ENCODE measurements around the gene GALNT12. TPM values are rescaled to one million over a fixed set of nuclear protein-coding genes. Genes with fewer than 3 reads are reported as not detected.

GALNT12 gene
- total RNA-seq, 1 experiment from 2014 or later = 14.8 TPM

DNA sequence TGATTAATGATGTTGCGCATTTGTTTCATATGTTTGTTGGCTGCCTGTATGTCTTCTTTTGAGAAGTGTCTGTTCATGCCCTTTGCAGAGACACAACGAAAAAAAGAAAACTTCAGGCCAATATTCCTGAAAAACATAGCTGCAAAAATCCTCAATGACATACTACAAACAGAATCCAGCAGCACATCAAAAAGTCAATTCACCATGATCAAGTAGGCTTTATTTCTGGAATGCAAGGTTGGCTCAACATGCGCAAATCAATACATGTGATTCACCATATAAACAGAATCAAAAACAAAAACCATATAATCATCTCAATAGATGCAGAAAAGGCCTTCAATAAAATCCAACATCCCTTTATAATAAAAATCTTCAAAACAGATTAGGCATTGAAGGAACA lies 9.2 kb upstream of the GALNT12 start:
- Histone ChIP-seq H3K4me2 (ENCODE audit: low read length) (no peak overlapping the region), H2AFZ (ENCODE audit: low read length) (no peak overlapping the region), H3K36me3 (ENCODE audit: low read depth, low read length) (no peaks in the 10 kb centered on the region), H4K20me1 (ENCODE audit: low read length) (peaks cover 5% of the 10 kb centered on the region; the same call in 1 of the 2 replicates), H3K27me3 (ENCODE audit: low read length) (no peaks in the 10 kb centered on the region), H3K27ac (ENCODE audit: low read length) (no peak overlapping the region), H3K9me3 (ENCODE audit: low read length) (no peaks in the 10 kb centered on the region), H3K9me2 (replicated peaks; ENCODE audit: low read length) (no peaks in the 10 kb centered on the region), H3K4me3 (ENCODE audit: low read length) (no peak overlapping the region), H3F3A (ENCODE audit: low read length, unreplicated experiment) (peaks cover 3% of the 10 kb centered on the region), H3K9ac (ENCODE audit: low read length) (no peak overlapping the region), H3K79me2 (ENCODE audit: low read length) (peaks cover 21% of the 10 kb centered on the region), H3K4me1 (ENCODE audit: insufficient read depth, low read length) (peaks cover 24% of the 10 kb centered on the region)
- ATAC-seq (no peak), DNase-seq (no peak)
- TF ChIP-seq EZH2 (IDR thresholded peaks at IDR 0.05; ENCODE audit: low read length, unreplicated experiment) (no peak), EZH2phosphoT487 (IDR thresholded peaks at IDR 0.05; ENCODE audit: borderline replicate concordance, low read length) (no peak)
- TF ChIP-seq, protein P1, sequence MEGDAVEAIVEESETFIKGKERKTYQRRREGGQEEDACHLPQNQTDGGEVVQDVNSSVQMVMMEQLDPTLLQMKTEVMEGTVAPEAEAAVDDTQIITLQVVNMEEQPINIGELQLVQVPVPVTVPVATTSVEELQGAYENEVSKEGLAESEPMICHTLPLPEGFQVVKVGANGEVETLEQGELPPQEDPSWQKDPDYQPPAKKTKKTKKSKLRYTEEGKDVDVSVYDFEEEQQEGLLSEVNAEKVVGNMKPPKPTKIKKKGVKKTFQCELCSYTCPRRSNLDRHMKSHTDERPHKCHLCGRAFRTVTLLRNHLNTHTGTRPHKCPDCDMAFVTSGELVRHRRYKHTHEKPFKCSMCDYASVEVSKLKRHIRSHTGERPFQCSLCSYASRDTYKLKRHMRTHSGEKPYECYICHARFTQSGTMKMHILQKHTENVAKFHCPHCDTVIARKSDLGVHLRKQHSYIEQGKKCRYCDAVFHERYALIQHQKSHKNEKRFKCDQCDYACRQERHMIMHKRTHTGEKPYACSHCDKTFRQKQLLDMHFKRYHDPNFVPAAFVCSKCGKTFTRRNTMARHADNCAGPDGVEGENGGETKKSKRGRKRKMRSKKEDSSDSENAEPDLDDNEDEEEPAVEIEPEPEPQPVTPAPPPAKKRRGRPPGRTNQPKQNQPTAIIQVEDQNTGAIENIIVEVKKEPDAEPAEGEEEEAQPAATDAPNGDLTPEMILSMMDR (conservative IDR thresholded peaks at IDR 0.05; ENCODE audit: low read depth, low read length) = no peak
- ChIA-PET CTCF (no interaction called here), POLR2A (ENCODE audit: unreplicated experiment) (no interaction called here)
- intact Hi-C loops (cut with micrococcal nuclease) = no loop called here
- no TSS peak for BruUV-seq (replicated peaks)

DNA sequence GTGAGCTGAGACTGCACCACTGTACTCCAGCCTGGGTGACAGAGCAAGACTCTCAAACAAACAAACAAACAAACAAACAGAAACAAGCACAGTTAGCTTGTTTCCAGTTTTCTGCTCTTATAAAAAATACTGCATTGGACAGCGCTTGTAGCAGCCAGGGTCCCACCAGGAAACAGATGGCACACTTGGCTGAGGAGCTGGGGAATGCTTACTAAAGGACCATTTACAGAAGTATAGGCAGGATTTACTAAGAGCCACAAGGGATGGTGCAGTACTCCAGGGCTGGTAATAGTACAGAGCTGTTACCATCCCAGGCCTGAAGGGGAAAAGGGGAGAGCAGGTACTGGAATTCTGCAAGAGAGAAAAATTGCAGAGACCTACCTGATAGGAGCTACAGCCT lies 5.9 kb upstream of the GALNT12 start:
- H3K9me3 ChIP-seq (ENCODE audit: low read length) = no peaks in the 10 kb centered on the region
- no peaks in the 10 kb centered on the region for H3K36me3 ChIP-seq (ENCODE audit: low read depth, low read length)
- peaks cover 3% of the 10 kb centered on the region for H3F3A ChIP-seq (ENCODE audit: low read length, unreplicated experiment)
- 0 out of 2 replicates have a peak overlapping the region, but pooled peaks have one; percentile 19 for H3K27ac ChIP-seq (ENCODE audit: low read length)
- H3K4me2 ChIP-seq (ENCODE audit: low read length) = 0 out of 2 replicates have a peak overlapping the region, but pooled peaks have one; percentile 42
- H3K79me2 ChIP-seq (ENCODE audit: low read length) = no peaks in the 10 kb centered on the region
- BruUV-seq (replicated peaks) = no TSS peak
- POLR2A ChIA-PET (ENCODE audit: unreplicated experiment) = no interaction called here
- DNase-seq = no peak
- H3K4me3 ChIP-seq (ENCODE audit: low read length) = no peak overlapping the region
- H3K9ac ChIP-seq (ENCODE audit: low read length) = no peak overlapping the region
- CTCF ChIA-PET = no interaction called here
- H3K4me1 ChIP-seq (ENCODE audit: insufficient read depth, low read length) = peaks cover 25% of the 10 kb centered on the region
- H4K20me1 ChIP-seq (ENCODE audit: low read length) = no peaks in the 10 kb centered on the region
- no peaks in the 10 kb centered on the region for H3K27me3 ChIP-seq (ENCODE audit: low read length)
- H2AFZ ChIP-seq (ENCODE audit: low read length) = no peak overlapping the region
- ATAC-seq = no peak
- no peaks in the 10 kb centered on the region for H3K9me2 ChIP-seq (replicated peaks; ENCODE audit: low read length)
- TF ChIP-seq EZH2 (IDR thresholded peaks at IDR 0.05; ENCODE audit: low read length, unreplicated experiment) = no peak
- no peak for TF ChIP-seq EZH2phosphoT487 (IDR thresholded peaks at IDR 0.05; ENCODE audit: borderline replicate concordance, low read length)
- TF ChIP-seq, protein P1 (conservative IDR thresholded peaks at IDR 0.05; ENCODE audit: low read depth, low read length) = no peak
- intact Hi-C loops (cut with micrococcal nuclease) = no loop called here

DNA sequence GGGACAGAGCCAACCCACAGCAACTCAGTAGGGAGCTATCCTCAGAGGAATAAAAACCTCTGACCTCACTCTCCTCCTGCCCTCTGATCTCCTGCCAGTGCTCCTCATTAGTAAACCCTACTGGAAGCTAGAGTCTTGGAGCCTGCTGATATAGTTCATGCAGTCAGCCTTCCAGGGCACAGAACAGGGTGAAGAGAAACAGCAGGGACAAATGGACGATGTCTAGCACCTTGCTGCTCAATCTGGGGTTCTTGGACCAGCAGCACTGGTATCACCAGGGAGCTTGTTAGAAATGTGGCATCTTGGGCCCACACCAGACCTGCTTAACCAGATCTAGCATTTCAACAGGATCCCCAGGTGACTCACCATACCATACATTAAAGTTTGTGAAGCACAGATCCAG lies 5.5 kb upstream of the GALNT12 start:
- H3K9me2 ChIP-seq (replicated peaks; ENCODE audit: low read length) = no peaks in the 10 kb centered on the region
- no TSS peak for BruUV-seq (replicated peaks)
- ChIA-PET CTCF (interaction anchor here (0.6 kb wide), 1 partner anchor 53 kb away, joined by 3 read pairs; no protein-coding TSS in a partner anchor), POLR2A (ENCODE audit: unreplicated experiment) (no interaction called here)
- H3K4me3 ChIP-seq (ENCODE audit: low read length) = no peak overlapping the region
- H3K79me2 ChIP-seq (ENCODE audit: low read length) = no peaks in the 10 kb centered on the region
- no peak for TF ChIP-seq EZH2 (IDR thresholded peaks at IDR 0.05; ENCODE audit: low read length, unreplicated experiment)
- H3K4me2 ChIP-seq (ENCODE audit: low read length) = peak overlapping the region; percentile 42
- no peak overlapping the region for H2AFZ ChIP-seq (ENCODE audit: low read length)
- no peaks in the 10 kb centered on the region for H4K20me1 ChIP-seq (ENCODE audit: low read length)
- no peak overlapping the region for H3K9ac ChIP-seq (ENCODE audit: low read length)
- H3K4me1 ChIP-seq (ENCODE audit: insufficient read depth, low read length) = peaks cover 28% of the 10 kb centered on the region
- peaks cover 3% of the 10 kb centered on the region for H3F3A ChIP-seq (ENCODE audit: low read length, unreplicated experiment)
- DNase-seq (peak; percentile 82), ATAC-seq (peak; percentile 68)
- H3K27me3 ChIP-seq (ENCODE audit: low read length) = no peaks in the 10 kb centered on the region
- H3K36me3 ChIP-seq (ENCODE audit: low read depth, low read length) = no peaks in the 10 kb centered on the region
- H3K9me3 ChIP-seq (ENCODE audit: low read length) = no peaks in the 10 kb centered on the region
- intact Hi-C loops (cut with micrococcal nuclease) = no loop called here
- H3K27ac ChIP-seq (ENCODE audit: low read length) = 0 out of 2 replicates have a peak overlapping the region, but pooled peaks have one; percentile 19
